Stimulated activated CD4-positive, alpha-beta T cell treated with anti-CD3 and anti-CD28 coated beads, Interleukin-15, amount 100 ng/mL, for 1 hour (primary cell): Measurements from ENCODE around the gene PKP1.

Experiments
- DNase-seq, 2 donors: peaks; one replicate each; pipeline ENCODE4 v3.0.0-alpha.2; 2020; ENCODE audit warnings: low read depth in 1 of 2, low spot score in 1 of 2

The PKP1 gene

GRCh38 chr1:201260648-201261311 lies 22.5 kb upstream of the PKP1 start:
- DNase-seq, result no peak

- no peak for DNase-seq
These were observed 21.3 kb upstream of the PKP1 start for GRCh38 chr1:201261771-201262547.

GRCh38 chr1:201262963-201263608 lies 20.2 kb upstream of the PKP1 start:
- DNase-seq, result no peak

- DNase-seq, result no peak
These were observed 19.2 kb upstream of the PKP1 start for GRCh38 chr1:201264072-201264471.

GRCh38 chr1:201264554-201264953 lies 18.8 kb upstream of the PKP1 start:
- no peak for DNase-seq

GRCh38 chr1:201265756-201266155 lies 17.6 kb upstream of the PKP1 start:
- no peak for DNase-seq

DNA sequence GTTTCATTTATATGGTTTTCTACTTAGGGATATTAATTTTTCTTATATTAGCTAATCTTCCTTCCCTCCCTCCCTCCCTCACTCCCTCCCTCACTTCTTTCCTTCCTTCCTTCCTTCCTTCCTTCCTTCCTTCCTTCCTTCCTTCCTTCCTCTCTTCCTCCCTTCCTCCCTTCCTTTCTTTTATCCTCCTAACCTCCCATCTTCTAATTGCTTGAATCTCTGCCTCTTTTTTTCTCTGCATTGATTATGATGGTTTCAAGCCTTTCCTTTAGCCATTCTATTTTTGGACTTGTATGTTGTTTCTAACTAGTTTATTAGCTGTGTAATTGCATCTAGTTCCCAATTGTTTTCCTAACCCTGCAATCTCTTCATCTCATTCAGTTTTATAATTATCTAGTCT lies 17.0 kb upstream of the PKP1 start:
- DNase-seq, result no peak

- DNase-seq, result no peak
These were observed 16.5 kb upstream of the PKP1 start for GRCh38 chr1:201266774-201267173.

DNA sequence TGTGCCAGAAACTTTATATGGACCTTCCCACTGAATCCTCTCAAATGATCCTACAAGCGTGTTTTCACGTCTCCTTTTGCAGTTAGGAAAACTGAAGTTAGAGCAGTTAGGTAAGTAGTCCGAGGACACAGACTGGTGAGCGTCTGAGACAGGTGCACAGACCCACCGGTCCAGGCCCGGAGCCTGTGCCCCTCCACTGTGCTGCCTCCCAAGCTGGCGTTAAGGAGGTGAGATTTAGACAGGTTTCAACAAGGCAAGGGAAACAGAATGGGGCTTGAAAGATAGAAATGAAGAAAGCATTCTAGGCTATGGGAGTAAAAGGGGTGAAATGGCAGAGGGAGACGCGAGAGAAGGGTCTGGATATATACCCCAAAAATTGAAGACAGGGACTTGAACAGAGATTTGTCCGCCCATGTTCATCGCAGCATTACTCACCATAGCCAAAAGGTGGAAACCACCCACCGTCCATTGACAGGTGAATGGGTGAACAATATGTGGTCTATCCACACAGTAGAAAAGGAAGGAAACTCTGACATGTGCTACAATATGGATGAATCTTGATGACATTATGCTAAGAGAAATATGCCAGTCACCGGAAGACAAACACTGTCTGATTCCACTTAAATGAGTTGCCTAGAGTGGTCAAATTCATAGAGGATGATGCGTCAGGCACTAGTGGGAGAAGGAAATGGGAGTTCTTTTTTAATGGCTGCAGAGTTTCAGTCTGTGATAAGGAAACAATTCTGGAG lies 15.7 kb upstream of the PKP1 start:
- no peak for DNase-seq

GRCh38 chr1:201268604-201269151 lies 14.6 kb upstream of the PKP1 start:
- DNase-seq, result no peak

GRCh38 chr1:201269281-201269680 lies 14.0 kb upstream of the PKP1 start:
- no peak for DNase-seq

DNA sequence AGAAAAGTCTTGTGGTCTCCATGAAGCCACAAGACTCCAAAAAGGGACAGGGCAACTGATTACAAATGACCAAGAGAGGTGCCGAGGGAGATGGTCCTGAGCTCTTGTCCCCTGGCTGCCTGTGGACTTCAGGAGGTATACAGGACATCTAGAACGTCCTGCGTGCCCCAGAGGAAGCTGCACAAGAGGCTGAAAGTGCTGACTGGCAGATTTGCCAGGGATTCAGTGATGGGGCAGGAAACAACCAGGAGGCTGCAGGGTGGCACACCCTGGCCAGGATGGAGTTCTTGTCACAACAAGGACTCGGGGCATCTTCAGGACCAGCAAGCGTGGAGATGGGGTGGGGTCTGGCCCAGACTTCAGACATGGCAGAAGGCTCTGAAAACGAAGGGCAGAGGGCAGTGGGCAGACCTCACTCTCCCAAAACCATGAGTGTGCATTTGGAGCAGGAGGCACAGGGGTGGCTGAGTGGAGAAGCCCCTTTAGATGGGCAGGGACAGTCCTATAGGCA lies 13.4 kb upstream of the PKP1 start:
- DNase-seq, result no peak

DNA sequence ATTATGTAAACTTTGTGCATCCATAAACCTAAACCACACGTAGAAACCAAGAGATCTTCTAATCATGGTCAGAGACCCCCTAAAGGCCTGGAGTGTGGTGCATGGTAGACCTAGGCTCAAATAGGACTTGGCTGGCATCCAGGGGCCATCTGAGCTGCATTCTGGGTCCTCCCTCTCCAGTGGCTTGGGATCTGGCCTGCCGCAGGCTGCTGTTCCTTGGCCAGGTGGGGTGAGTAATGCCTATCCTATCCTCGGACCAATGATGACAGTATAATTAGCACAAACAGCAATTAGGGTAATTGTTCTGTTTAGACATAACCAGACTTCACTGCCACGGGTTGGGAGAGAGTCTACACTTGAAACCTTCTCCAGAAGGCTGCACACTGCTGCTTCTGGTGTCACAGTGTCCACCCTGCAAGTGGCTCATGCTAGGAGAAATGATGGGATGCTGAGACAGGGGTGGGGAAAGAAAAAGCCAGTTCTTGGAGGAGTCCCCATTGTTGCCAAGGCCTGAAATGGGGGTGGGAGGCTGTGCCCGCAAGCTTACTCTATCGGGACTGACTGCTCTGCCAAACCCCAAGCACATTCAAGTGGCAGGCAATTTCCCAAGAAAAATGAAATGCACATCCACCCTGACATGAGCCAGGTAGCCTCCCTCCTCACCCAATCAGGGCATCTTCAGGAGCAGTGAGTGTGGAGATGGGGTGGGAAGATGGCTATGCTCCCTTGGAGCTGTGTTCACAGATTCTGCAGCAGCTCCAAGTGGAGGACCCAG lies 12.5 kb upstream of the PKP1 start:
- no peak for DNase-seq

DNA sequence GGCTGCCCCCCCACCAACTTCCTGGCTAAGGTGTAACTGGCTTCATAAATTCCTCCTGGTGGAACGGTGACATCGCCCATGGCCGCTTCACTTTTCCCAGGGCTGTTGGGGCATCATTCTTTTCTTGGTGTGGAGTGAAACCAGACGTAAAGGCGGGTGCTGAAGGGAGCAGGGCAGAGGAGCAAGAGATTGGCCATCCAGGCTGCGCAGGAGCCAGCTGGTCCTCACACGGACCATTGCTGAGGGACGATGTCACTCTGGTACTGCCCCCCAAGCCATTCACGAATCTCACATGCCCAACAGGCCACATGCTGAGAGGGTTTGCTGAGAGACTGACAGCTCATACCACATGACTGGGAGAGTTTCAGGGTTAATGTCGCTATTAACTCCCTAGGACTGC lies 10.5 kb upstream of the PKP1 start:
- no peak for DNase-seq

- no peak for DNase-seq
These were observed 8.6 kb upstream of the PKP1 start for GRCh38 chr1:201274616-201275252.

GRCh38 chr1:201275253-201275666 lies 8.0 kb upstream of the PKP1 start:
- DNase-seq, result no peak

GRCh38 chr1:201276891-201277290 lies 6.4 kb upstream of the PKP1 start:
- DNase-seq, result no peak

DNA sequence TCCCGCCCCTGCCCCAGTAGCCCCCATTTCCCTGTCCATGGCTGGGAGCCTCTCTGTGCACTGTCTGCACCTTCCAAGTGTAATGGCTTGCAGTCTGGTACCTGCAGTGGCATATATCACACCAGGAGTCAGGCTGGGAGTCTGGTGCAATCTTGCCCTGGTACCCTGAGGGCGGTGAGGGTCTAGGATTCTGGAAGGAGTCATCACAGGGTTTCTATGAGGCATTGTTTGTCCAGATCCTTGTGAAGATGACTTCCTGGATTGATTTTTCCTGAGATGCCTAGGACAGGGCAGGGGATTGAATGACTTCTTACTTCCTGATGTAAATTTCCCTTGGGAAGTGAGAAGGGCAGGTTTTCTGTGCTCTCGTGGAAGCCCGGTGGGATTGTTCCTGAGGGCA lies 5.9 kb upstream of the PKP1 start:
- DNase-seq, result no peak

DNA sequence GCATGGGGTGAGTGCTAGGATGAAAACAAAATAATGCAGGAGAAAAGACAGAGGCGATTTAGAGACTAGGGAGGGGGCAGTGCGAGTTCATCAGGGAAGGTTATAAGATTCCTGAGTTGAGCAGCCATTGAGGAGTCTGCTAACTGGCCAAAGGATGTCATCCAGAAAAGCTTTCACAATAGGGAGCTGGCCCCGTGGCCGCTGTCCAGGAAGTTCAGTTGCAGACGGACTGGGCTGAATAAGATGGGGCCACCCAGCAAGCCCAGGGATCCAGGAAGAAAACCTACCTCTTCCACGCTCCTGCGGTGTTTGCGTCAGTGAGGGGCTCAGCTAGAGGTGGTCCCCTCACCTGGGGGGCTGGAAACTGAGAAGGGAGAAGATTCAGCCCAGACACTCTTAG lies 4.0 kb upstream of the PKP1 start:
- no peak for DNase-seq

DNA sequence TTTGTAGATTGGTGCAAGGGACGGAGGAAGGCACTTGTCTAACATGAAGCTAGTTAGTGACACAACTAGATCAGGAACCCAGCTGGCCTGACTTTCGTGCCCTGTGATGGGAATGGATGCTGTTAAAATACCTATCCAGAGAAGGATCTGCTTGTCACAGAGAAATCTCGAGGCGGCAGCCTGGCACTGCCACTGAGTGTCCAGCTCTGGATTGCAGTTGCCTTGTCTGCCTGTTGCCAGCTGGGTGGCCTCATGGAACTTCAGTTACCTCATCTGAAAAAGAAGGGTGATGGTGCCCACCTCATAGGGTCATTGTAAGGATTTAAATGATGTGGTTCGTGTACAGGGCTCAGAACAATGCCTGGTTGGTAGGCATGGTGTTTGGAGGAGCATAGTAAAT lies 2.4 kb upstream of the PKP1 start:
- DNase-seq, result no peak
